VCaP (cell line): ENCODE data around the gene AMMECR1L.
"Not testable (repeated sequence)": the region's sequence is repeated elsewhere in the genome, so short reads cannot be mapped to it uniquely, and the experiment has no call there.

Experiments used
- H3K27ac ChIP-seq: fragments of 450-650 bp; 2 replicates; pipeline ENCODE4 v1.5.1; 2017
- CTCF ChIP-seq: fragments of 450-650 bp; conservative IDR thresholded peaks from 2 replicates; pipeline ENCODE4 v1.5.1; 2017; ENCODE audit warnings: mild to moderate bottlenecking, moderate library complexity

The AMMECR1L gene

DNA sequence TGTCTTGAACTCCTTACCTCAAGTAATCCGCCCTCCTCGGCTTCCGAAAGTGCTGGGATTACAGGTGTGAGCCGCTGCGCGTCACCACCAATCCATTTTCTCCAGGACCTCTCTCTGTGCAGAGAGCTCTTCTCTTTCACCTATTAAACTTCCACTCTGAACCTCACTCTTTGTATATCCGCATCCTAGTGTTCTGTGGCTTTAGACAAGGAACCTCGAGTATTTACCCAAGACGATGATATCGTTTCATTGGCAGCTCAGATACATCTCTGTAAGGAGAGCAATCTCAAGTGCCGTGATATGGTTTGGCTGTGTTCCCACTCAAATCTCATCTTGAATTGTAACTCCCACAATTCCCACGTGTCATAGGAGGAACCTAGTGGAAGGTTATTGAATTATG, 59.7 kb downstream of the AMMECR1L start:
- TF ChIP-seq CTCF: no peak
- peak overlapping the region; percentile 63 for H3K27ac ChIP-seq

- TF ChIP-seq CTCF: no peak
- no peak overlapping the region for H3K27ac ChIP-seq
These were observed 65.6 kb downstream of the AMMECR1L start for GRCh38 chr2:127820080-127820668.

DNA sequence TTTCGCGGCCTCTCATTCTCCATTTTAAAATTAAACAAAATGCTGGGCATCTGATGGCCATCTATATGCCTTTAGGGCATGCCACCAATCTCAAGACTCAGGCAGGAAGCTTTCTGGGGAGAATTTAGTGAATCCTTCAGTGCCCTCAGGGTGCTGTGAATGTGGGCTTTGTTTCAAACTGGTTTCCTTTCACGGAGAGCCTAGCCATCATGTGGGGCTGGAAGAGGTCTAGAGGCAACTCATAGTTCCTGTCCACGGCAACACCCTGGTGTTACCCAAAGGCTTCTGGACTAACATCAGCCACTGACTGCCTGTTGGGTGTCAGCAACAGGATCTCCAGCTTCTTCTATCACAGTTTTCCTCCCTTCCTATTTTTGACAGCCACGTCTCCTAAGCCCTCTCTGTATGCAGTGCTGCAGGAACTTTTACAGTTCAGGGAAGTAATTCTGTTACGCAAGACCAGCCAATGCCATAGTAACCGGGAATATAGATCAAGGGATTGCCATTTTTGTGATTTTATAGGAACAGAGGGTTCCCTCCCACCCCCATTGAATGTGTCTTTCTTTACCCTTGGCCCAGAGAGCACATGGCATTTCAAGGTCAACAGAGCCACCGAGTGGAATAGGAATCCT, 66.8 kb downstream of the AMMECR1L start:
- no peak overlapping the region for H3K27ac ChIP-seq
- no peak for TF ChIP-seq CTCF

- H3K27ac ChIP-seq: no peak overlapping the region
- no peak for TF ChIP-seq CTCF
These were observed 67.5 kb downstream of the AMMECR1L start for GRCh38 chr2:127818241-127818640.

- no peak overlapping the region for H3K27ac ChIP-seq
- no peak for TF ChIP-seq CTCF
These were observed 71.1 kb downstream of the AMMECR1L start for GRCh38 chr2:127814677-127815076.

- H3K27ac ChIP-seq: not testable (repeated sequence)
These were observed 73.3 kb downstream of the AMMECR1L start for GRCh38 chr2:127812441-127812840.
